T follicular helper cell (primary cell): ENCODE measurements around the gene TMEM141.

Experiments
- DNase-seq: peaks from one replicate; pipeline ENCODE4 v3.0.0-alpha.2; 2020; ENCODE audit warnings: low read depth
- total RNA-seq, 2 experiments: gene quantifications; one replicate each; lab custom pipeline; 2026; lab: John Stamatoyannopoulos, UW

Gene TMEM141
- 6.8 to 7.0 reads per million in 2 experiments for total RNA-seq

GRCh38 chr9:136790640-136791515 lies at the start of gene TMEM141:
TMEM141 (plus strand) TSS chr9:136791344; CDS start chr9:136791371, 27 bp downstream.
- DNase-seq = peak; percentile 100

- no peak for DNase-seq
Measured at GRCh38 chr9:136741883-136742571, 49.1 kb upstream of the TMEM141 start.

GRCh38 chr9:136742591-136743391 lies 48.4 kb upstream of the TMEM141 start, which contains the start of gene LCN10:
LCN10 (minus strand) TSS chr9:136742940; CDS start chr9:136742903, 37 bp downstream.
- no peak for DNase-seq

- DNase-seq = no peak
Measured at GRCh38 chr9:136743639-136744211, 47.4 kb upstream of the TMEM141 start.

GRCh38 chr9:136744773-136745172 lies 46.4 kb upstream of the TMEM141 start:
- DNase-seq = no peak

- DNase-seq = no peak
Measured at GRCh38 chr9:136745389-136746154, 45.6 kb upstream of the TMEM141 start.

- no peak for DNase-seq
Measured at GRCh38 chr9:136746155-136746490, 45.0 kb upstream of the TMEM141 start.

GRCh38 chr9:136746621-136747020 lies 44.5 kb upstream of the TMEM141 start:
- no peak for DNase-seq

GRCh38 chr9:136747161-136748060 lies 43.7 kb upstream of the TMEM141 start:
- no peak for DNase-seq

GRCh38 chr9:136748201-136748600 lies 42.9 kb upstream of the TMEM141 start, which contains the start of gene LCN6:
LCN6 (minus strand) TSS chr9:136748525; CDS start chr9:136748483, 42 bp downstream.
- no peak for DNase-seq

- no peak for DNase-seq
Measured at GRCh38 chr9:136748666-136749611, 42.2 kb upstream of the TMEM141 start.

- DNase-seq = no peak
Measured at GRCh38 chr9:136750526-136750925, 40.6 kb upstream of the TMEM141 start.

GRCh38 chr9:136751244-136751643 lies 39.9 kb upstream of the TMEM141 start:
- no peak for DNase-seq

GRCh38 chr9:136751814-136752213 lies 39.3 kb upstream of the TMEM141 start:
- DNase-seq = no peak

- no peak for DNase-seq
Measured at GRCh38 chr9:136753371-136754058, 37.6 kb upstream of the TMEM141 start.

GRCh38 chr9:136754059-136754572 lies 37.0 kb upstream of the TMEM141 start:
- DNase-seq = no peak

- no peak for DNase-seq
Measured at GRCh38 chr9:136754626-136755301, 36.4 kb upstream of the TMEM141 start.
